BE2C (cell line): Measurements from ENCODE around the gene NMNAT3. TPM values are rescaled to one million over a fixed set of nuclear protein-coding genes. Genes with fewer than 3 reads are reported as not detected.

ENCODE experiments used
- DNase-seq: peaks from one replicate; pipeline ENCODE4 v3.0.0-alpha.2; 2020
- H3K27me3 ChIP-seq: fragments of 250-450 bp; sonication (Bioruptor Pico); 2 replicates; pipeline ENCODE4 v1.5.1; 2020; ENCODE audit warnings: mild to moderate bottlenecking
- H3K36me3 ChIP-seq: fragments of 250-450 bp; sonication (Bioruptor Pico); 2 replicates; pipeline ENCODE4 v1.5.1; 2020; ENCODE audit warnings: mild to moderate bottlenecking
- H3K4me1 ChIP-seq: fragments of 250-450 bp; sonication (Bioruptor Pico); 2 replicates; pipeline ENCODE4 v1.5.1; 2020
- H3K4me3 ChIP-seq: 2 replicates; pipeline ENCODE4 v1.5.1; 2011; ENCODE audit warnings: low read depth, low read length
- H3K9me3 ChIP-seq: fragments of 250-450 bp; sonication (Bioruptor Pico); 2 replicates; pipeline ENCODE4 v1.5.1; 2020
- CTCF ChIP-seq: IDR thresholded peaks from 2 replicates; pipeline ENCODE4 v1.5.1; 2012; ENCODE audit warnings: mild to moderate bottlenecking, low read depth, low read length
- polyA plus RNA-seq: library from polyadenylated mRNA; unstranded; fragments of >200 nt; gene quantifications from one replicate; pipeline ENCODE4 v1.2.1, GENCODE V29; 2012; ENCODE audit warnings: low read depth, missing spikeins; ENCODE audit not compliant: insufficient read length, insufficient read depth

Gene NMNAT3
- polyA plus RNA-seq = not detected

GRCh38 chr3:139677388-139678155 is at the start of gene NMNAT3:
NMNAT3 (minus strand) TSS chr3:139677972; CDS start chr3:139627724, 50,248 bp downstream.
- no peaks in the 10 kb centered on the region for H3K9me3 ChIP-seq
- H3K36me3 ChIP-seq = no peaks in the 10 kb centered on the region
- TF ChIP-seq CTCF = no peak
- DNase-seq = peak; percentile 16
- no peak within 1 kb of the TSS for H3K4me3 ChIP-seq
- peaks cover 13% of the 10 kb centered on the region for H3K4me1 ChIP-seq
- no peaks in the 10 kb centered on the region for H3K27me3 ChIP-seq

- H3K27me3 ChIP-seq = no peaks in the 10 kb centered on the region
- H3K36me3 ChIP-seq = no peaks in the 10 kb centered on the region
- no peaks in the 10 kb centered on the region for H3K4me1 ChIP-seq
- no peaks in the 10 kb centered on the region for H3K9me3 ChIP-seq
- no peak for TF ChIP-seq CTCF
- no peak for DNase-seq
- H3K4me3 ChIP-seq = no peak overlapping the region
Measured at GRCh38 chr3:139721370-139721769, 43.6 kb upstream of the NMNAT3 start.

GRCh38 chr3:139718415-139718814 is 40.6 kb upstream of the NMNAT3 start:
- H3K4me3 ChIP-seq = no peak overlapping the region
- peak; percentile 90 for TF ChIP-seq CTCF
- H3K9me3 ChIP-seq = no peaks in the 10 kb centered on the region
- H3K36me3 ChIP-seq = no peaks in the 10 kb centered on the region
- DNase-seq = peak; percentile 69
- H3K4me1 ChIP-seq = no peaks in the 10 kb centered on the region
- no peaks in the 10 kb centered on the region for H3K27me3 ChIP-seq

- DNase-seq = no peak
- Histone ChIP-seq H3K27me3 (no peaks in the 10 kb centered on the region), H3K4me3 (no peak overlapping the region), H3K9me3 (no peaks in the 10 kb centered on the region), H3K36me3 (no peaks in the 10 kb centered on the region), H3K4me1 (no peaks in the 10 kb centered on the region)
- no peak for TF ChIP-seq CTCF
Measured at GRCh38 chr3:139716908-139717485, 39.2 kb upstream of the NMNAT3 start.

GRCh38 chr3:139715743-139716360 is 38.1 kb upstream of the NMNAT3 start:
- no peak overlapping the region for H3K4me3 ChIP-seq
- no peak for DNase-seq

More at GRCh38 chr3:139715743-139716360, 38.1 kb upstream of the NMNAT3 start:
- no peaks in the 10 kb centered on the region for H3K9me3 ChIP-seq
- H3K36me3 ChIP-seq = no peaks in the 10 kb centered on the region
- no peak for TF ChIP-seq CTCF
- H3K4me1 ChIP-seq = no peaks in the 10 kb centered on the region
- H3K27me3 ChIP-seq = no peaks in the 10 kb centered on the region
